Cerebellar nuclear complex (tissue), 1 donor: ENCODE measurements around the gene CDC26.
"Not testable (repeated sequence)": the region's sequence is repeated elsewhere in the genome, so short reads cannot be mapped to it uniquely, and the experiment has no call there.

Experiments used
- DNase-seq, 2 experiments: peaks; one replicate each; lab custom pipeline; 2025; lab: John Stamatoyannopoulos, UW

CDC26 gene

GRCh38 chr9:113293285-113293878 is 18.0 kb upstream of the CDC26 start:
- no peak for DNase-seq

DNA sequence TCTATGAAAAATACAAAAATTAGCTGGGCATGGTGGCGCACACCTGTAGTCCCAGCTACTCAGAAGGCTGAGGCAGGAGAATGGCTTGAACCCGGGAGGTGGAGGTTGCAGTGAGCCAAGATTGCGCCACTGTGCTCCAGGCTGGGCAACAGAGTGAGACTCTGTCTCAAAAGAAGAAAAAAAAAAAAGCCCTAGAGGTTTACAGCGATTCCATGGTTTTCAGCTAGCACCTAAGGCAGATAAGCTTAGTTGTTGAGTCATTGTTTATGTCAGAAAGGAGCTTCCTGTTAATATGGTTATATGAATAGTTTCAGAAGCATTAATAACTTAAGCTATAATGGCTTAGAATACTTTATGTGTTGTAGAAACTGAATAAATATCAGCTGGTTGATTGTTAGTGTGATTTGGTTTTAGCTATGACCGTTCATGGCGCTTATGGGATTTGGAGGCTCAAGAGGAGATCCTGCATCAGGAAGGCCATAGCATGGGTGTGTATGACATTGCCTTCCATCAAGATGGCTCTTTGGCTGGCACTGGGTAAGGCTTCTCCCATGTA is 14.8 kb upstream of the CDC26 start:
- DNase-seq: no peak

DNA sequence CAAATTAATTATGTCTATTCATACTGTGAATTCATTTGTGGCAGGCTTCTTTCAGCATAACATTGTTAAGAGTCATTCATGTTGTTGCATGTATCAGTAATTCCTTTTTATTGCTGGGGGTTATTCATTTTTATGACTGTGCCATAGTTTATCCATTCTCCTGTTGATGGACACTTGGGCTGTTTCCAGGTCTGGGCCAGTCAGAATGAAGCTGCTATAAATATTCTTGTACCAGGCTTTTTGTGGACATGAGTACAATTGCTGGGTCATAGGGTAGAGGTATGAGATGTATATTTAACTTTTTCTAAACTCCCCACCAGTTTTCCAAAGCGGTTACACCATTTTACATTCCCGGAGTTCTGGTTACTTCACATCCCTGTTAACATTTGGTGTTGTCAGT is 13.7 kb upstream of the CDC26 start:
- no peak for DNase-seq

GRCh38 chr9:113281356-113281755 is 6.0 kb upstream of the CDC26 start:
- DNase-seq: no peak

GRCh38 chr9:113278840-113279239 is 3.5 kb upstream of the CDC26 start:
- no peak for DNase-seq

DNA sequence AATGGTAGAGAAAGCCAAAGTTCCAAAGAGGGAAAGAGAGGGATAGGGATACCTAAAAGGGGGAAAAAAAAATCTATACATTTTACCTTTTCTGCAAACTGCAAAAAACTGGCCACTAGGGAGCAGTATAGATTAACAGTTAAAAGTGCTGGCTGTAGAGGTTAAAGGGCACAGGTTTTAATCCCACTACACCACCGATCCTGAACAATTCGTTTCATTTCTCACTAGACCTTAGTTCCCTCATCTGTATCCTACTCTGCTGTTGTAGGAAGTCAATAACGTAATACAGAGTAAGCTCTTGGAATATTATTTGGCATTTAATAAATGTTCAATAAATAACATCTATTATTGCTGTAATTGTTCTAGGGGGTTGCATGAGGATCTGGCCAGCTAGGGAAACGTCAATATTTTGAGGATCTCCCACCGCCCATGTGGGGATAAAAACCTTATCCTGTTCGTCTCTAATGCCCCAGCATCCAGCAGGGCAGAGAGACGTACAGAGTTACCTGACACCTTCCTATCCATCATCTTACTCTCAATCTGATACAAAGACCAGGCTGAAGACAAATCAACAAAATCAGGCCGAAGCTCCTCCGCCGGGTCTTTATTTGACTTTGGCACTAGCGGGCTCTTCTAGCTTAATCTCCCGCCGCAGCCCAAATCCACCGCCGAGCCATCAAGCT is 757 bp downstream of the CDC26 start:
- peak in 1 of 2 experiments; percentile 47 for DNase-seq

- DNase-seq: no peak
Measured at GRCh38 chr9:113269871-113270270, 5.5 kb downstream of the CDC26 start.

DNA sequence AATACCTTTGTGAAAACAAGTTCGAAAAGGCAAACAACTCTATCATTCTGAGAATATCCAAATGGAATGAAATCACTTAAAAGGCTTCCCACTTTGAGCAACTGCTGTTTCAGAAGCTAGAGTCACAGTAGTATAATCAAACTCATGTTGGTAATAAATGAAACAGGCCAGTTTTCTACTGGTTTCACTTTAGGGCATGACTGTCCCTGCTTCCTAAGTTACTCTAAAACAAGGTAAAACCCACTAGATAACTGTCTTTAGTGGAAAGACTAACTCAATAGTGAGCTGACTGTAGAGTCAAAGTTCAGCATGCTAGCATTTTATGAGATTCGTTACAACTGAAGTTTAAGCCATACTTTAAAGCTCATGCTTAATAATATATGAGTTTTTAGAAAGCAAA is 6.0 kb downstream of the CDC26 start:
- DNase-seq: no peak

DNA sequence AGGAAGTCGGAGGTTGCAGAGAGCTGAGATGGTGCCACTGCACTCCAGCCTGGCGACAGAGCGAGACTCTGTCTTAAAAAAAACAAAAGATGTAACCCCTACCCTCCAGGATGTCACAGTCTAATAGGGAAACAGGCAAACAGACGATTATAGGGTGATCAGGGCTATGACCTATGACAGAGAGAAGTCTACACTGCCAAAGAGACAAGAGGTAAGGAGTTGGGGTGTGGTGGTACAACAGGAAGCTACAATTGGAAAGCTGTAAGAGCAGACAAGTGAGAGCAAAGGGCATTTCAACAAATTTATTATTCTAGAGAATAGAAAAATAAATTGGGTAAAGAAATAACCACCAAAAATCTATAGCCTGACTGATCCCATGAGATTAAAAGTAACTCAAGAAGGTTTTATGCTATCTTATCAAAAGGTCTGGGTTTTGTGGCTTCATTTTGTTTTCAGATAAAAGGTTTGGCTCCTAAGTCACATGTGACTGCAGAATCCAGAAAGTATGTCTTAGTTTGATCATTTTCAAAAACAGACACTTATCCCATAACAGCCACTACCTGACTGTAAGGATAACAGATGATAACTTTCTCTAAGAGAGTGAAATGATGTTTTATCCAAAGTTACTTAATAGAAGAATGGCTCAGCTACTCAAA is 7.3 kb downstream of the CDC26 start:
- DNase-seq: no peak

DNA sequence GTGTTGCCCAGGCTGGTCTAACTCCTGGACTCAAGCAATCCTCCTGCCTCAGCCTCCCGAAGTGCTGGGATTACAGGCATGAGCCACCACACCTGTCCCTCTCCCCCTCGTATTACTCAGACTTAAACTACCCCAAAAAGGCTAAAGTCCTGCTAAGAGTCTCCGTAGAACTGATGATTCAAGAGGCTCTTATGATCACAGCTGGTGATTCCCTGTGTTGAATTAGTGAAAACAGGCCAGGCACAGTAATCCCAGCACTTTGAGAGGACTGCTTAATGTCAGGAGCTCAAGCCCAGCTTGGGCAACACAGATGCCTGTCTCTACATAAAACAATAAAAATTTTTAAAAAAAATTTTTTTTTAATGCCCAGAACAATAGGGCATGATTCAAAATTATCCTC is 9.2 kb downstream of the CDC26 start:
- DNase-seq: no peak

DNA sequence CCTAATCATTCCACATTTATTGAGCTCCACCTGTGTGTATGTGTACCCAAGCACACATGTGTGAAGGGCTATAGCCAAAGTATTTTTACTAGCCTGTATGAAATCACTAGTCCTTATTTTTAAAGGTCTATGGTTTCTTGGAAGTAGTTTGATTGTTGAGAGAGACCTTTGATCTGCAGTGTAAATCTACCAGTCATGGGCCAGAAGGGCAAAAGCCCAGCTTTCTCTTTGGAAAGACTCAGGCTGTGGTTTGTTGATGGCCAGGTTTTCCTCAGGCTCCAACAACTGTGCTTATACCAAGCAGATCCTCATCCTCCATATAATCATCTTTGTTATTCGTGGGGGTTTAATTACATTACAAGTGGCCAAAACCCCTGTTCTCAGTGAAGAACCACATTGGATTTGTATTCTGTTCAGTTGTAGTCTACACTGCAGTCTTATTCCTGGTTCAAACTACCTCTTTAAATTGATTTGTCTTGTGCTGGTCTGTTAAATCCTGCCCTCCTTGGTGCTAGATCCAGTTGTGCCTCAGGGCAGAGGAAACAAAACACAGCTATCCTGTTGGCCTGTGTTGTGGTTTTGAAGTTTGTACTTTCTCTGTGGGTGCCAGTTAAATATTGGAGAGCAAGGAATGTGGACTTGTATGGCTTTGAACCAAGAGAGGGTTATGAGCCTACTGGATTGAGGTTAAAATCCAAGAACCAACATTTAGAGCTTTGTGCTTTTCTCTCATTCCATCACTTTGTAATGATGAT is 13.3 kb downstream of the CDC26 start:
- DNase-seq: no peak

- no peak for DNase-seq
Measured at GRCh38 chr9:113258282-113258681, 17.1 kb downstream of the CDC26 start.

GRCh38 chr9:113257863-113258262 is 17.5 kb downstream of the CDC26 start:
- no peak for DNase-seq

GRCh38 chr9:113255438-113255837 is 19.9 kb downstream of the CDC26 start:
- no peak for DNase-seq

GRCh38 chr9:113254991-113255390 is 20.4 kb downstream of the CDC26 start:
- no peak for DNase-seq

- DNase-seq: no peak
Measured at GRCh38 chr9:113250807-113251206, 24.6 kb downstream of the CDC26 start.

- not testable (repeated sequence) for DNase-seq
Measured at GRCh38 chr9:113249661-113250060, 25.7 kb downstream of the CDC26 start.

DNA sequence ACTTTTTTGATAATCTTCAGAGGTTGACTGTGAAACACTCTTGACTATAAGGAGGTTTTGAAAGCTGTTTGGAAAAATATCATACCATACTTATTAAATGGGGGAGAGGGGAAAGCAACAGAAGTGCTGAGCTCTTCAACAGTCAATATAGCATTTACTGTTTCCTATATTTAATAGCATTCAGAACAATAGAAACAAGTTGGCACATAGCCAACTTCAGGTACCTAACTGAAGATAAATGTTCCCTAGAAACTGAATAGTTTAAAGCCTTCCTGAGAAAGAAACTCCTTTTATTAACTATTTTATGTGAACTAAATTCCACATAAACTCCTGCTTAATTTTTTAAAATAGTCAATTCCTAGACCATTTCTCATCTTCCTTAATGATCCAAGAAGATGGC is 27.7 kb downstream of the CDC26 start:
- no peak for DNase-seq

DNA sequence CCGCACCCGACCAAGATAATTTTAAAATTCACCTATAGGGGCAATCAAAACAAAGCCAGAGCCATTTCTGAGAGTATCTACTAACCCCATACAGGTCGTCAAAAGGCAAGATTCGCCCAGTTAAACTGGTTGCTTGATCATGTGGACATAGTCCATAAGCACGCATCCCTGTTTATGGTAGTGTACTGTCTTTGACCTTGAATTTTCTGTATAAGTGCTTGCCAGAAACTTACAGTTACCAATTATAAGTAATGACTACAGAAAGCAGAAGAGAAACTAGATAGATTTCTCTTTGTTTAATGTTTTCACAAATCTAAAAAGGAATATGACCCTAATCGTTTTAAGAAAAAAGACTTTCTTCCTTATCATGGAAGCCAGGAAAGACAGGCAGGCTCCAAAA is 28.4 kb downstream of the CDC26 start:
- DNase-seq: no peak

DNA sequence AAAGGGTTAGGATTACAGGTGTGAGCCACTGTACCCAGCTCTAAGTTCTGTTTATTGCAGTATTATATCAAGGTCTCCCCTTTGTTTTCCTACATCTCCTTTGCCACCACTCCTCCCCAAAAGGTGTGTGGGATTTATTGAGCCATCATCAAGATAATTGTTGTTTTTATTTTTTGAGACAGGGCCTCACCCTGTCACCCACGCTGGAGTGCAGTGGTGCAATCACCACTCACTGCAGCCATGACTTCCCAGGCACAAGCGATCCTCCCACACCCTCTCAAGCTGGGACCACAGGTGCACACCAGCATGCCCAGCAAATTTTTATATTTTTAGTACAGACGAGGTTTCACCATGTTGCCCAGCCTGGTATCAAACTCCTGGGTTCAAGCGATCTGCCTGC is 29.5 kb downstream of the CDC26 start:
- no peak for DNase-seq

DNA sequence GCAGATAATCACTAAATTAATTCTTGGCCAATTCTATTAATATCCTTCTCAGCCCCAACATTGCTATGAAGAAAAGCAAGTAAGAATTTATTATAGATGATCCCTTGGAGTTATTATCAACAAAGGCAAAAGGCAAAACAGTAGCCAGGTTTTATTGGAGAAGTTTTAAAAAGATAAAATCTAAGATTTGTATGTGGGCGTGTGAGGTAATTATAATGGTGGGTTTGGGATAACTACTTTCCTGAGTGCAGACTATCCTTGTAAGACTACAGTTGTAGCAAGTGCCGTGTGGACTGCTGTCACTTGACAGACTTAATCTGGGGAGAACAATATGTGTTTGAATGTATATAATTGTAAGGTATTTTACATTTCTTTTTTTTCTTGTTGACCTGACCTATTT is 30.8 kb downstream of the CDC26 start:
- DNase-seq: no peak

DNA sequence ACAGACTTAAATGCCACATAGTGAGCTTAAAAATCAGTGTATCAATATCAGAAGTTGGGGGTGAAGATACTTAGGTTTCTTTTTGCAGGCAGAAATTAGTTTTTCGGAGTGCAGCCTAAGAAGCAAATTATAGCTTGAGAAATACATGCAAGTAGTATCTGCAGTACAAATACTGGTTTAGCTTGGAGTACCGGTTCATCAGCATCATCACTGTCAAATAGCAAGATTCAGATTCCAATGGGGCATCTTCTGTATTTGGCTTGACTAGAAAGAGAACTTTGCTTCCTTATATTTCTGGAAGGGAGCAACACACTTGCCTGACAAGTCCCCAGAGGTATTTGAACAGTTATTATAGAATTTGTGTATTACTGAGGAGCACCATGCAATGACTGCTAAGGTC is 34.2 kb downstream of the CDC26 start:
- DNase-seq: no peak

GRCh38 chr9:113238859-113239232 is 36.5 kb downstream of the CDC26 start:
- no peak for DNase-seq
